GM12892 (cell line): ENCODE data around the gene FAH.

Experiments
- POLR2A ChIP-seq: IDR thresholded peaks from 2 replicates; pipeline ENCODE4 v1.6.1; 2011; ENCODE audit warnings: low read depth, low read length, control low read depth
- POLR2AphosphoS5 ChIP-seq: IDR thresholded peaks from 2 replicates; pipeline ENCODE4 v1.6.1; 2011; ENCODE audit warnings: low read depth, low read length, control low read depth
- TAF1 ChIP-seq: IDR thresholded peaks from 2 replicates; pipeline ENCODE4 v1.6.1; 2011; ENCODE audit warnings: low read depth, mild to moderate bottlenecking, control low read depth, low read length, borderline replicate concordance

DNA sequence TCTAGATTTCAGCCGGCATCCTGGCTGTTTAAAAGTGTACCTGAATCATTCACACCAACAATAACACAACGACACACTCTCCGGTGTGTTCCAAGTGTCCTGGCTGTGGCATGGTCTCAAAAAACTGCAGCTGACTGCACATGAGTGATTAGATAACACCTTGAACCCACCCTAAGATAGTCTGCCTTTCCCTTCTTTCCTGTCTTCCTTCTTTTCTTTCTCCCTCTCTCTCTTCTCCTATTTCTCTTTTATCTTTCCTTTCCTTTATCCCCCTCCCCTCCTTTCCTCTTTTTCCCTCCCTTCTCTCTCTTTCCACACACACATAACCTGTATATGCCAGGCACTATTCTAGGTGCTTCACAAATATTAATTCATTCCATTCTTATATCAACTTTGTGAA, 1.2 kb upstream of the FAH start:
- TF ChIP-seq POLR2AphosphoS5 (no peak), POLR2A (no peak), TAF1 (no peak)
